NCI-H2227 (cell line): ENCODE results near the gene OSBPL1A.
A peak's percentile ranks its signal among the peaks of the same experiment; 100 is the strongest.

ENCODE experiments used
- DNase-seq: peaks from one replicate; lab custom pipeline; 2025; ENCODE audit not compliant: unreplicated experiment; lab: John Stamatoyannopoulos, UW

The OSBPL1A gene

DNA sequence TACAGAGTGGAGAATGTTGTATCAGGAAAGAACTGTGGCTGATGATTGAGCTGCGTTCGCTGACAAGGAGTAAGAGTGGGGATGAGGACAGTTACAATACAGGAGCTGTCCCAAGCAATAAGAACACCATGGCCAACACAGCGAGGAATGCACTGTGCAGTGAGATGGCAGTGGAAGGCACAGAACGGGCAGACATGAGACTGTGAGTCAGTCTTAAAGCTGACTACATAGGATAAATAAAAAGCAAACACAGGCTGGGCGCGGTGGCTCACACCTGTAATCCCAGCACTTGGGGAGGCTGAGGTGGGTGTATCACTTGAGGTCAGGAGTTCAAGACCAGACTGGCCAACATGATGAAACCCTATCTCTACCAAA is 169.0 kb downstream of the OSBPL1A start:
- DNase-seq = no peak

DNA sequence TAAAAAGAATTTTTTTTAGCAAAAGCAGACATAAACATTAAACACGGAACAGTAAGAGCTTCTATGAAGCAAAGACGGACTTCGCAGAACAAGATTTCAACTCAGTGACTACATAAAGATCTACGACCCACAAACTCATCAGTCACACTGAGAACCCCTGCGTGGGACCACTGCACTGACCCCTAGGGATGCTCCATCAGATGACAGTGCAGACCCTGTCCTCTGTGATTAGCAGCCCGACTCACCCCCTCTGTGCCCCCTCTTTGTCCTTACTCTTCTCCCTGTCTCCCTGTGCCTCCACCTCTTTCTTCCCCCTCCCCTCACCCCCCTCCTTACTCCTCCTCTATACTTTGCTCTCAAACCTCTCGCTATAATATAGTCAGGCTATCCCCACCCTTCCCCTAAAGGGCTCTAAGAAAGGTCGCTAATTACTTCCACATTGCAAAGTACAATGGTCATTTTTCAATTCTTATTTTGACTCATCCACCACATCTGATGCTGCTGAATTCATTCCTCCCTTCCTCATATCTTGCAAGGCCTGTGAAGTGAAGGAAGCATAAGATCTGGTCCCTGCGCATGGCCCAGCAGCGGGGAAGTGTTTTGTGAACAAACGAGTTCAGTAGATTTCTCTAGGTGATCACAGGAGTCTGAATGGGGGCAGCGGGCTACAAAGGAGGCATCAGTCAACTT is 169.5 kb downstream of the OSBPL1A start:
- no peak for DNase-seq

DNA sequence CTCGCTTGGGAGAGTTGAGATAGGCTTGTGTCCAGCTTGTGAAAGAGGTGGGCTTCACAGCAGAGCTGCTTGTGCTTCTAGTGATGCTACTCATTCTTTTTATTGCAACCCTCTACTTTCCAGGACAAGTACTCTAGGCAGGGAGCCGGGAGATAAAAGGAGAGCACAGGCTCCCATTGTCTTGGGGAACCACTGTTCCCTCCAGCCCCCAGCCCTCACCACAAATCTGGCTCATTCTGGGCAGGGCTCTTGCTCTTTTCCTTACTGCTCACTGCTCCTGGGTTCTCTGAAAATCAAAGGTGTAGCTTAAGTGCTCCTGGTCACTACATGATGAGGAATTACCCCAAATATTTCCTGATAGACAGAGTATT is 177.3 kb downstream of the OSBPL1A start:
- no peak for DNase-seq

DNA sequence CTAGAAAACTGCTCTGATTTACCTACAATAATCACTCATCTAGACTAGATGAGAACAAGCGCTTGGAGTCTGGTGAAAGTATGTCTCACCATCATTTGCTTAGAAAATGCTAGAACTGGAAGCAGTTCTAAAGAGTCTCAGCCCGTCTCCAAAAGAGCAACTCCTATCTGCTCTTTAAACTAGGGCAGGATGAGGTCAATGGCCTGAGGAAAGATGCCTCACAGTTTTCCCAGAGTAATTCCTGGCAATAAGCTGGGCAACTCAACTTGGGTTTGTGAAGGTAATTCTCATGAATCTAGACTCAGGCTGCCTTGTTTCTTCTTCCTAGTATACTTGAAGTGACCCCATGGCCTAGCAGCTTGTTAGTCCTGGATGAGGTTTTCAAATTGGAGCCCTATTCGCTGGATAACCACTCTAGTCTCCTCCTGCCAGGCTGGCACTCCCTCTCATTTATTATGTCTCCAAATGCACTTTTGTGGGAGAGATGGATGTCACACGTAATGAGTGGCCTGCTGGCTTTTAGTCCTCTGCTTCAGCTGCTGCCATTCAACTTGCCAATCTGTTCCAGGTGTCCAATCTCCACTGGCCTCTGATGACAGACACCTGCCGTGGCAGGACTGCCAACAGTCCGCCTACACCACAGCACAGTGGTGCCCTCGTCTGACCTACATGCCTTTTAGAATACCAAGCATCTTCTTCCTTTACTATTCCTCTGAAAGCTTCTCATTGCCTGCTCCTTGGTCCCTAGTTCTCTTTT is 177.9 kb downstream of the OSBPL1A start:
- DNase-seq = peak; percentile 79

DNA sequence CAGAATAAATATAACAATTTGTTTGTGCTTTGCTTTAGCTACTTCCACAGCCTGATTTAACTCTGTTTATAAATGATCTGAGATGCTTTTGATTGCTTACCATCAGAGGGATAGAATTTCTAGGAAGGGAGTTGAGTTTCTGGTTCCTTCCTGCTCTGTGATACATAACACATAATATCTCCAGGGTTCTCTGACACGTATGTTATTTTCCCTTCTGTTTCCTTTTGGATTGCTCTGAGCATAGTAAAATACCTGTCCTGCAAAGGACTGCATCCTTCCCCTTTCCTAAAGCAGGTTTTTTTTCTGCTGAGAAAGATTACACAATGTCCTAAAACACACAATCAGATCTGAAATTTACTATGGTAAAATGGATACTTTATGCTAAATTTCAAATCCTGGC is 182.7 kb downstream of the OSBPL1A start:
- no peak for DNase-seq

DNA sequence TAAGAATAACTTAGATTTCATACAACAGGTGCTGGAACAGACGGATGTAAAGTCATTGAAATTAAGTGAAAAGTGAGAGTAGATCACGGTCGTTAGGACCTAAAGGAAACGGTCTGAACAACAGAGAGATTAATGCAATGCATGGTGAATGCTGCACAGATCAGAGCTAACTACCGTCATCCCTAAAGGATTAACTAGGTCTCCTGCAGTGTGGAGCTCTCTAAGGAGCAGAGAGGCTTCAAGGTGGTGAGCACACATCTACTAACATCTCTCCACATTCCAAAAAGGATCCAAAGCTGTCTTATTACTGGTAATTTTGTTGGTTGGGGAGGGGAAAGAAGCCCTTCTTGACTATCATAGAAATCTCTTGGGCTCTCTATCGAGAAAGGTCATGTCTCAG is 183.5 kb downstream of the OSBPL1A start:
- no peak for DNase-seq

DNA sequence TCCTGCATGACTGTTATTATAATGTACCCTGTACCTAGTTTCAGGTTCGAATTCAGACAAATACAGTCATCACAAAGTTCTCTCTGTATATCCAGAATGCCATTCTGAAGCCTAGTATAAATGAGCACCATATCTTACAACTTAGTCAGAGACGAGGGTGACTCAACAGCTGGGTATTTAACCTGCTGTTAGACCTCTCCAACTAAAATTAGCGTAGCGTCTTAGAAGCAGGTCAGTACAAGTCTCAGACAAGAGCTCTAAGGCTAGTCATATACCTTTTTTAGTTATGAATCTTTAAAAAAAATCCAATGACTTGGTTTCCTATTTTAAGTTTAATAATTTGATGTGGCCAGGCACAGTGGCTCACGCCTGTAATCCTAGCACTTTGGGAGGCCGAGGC is 184.7 kb downstream of the OSBPL1A start:
- no peak for DNase-seq

DNA sequence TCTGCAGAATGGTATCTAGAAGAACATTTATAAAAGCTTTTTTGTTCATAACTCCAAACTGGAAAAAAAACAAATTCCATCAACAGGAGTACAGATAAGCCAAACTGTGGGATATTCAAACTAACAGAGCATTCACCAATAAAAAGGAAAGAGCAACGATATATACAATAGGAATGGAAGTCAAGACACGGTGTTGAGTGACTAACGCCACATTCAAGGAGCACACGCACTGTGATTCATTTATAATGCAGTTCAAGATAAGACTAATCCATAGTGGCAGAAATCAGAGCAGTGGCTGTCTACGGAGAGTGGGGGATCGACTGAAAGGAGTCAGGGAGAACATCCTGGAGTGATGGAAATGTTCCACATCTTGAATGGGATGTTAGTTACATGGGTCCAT is 188.1 kb downstream of the OSBPL1A start:
- no peak for DNase-seq

DNA sequence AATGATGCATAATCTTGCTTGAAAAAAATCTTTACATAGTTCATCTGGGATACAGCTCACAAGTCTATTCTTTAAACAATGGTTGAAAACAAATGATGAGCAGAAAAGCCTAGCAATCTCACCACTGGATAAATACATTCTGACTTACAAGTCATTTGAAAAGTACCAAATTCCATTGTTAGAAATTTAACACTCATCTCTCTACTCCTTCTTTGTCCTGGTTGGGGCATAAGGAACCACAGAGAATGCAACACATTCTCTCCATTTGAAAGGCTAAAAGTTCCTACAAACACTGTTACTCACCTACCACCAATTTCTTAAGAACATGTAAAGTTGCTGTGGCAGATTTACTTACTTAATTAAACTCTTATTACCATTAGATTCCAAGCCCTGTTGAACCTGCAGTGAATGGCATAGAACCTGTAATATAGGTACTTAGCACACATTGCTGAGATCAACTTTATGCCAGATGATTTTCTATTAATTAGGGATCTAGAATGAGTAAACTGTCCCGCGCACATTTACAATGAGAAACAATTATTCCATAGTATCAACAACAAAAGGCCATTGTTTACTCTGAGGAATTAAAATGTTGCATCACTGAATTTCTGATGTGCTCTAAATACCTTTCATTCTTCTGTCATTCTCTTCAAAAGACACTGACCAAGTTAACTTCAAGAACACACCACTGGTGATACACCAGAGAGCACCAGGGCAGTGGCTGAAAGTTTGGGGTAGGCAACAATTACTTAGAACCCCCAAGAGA is 189.2 kb downstream of the OSBPL1A start:
- no peak for DNase-seq

DNA sequence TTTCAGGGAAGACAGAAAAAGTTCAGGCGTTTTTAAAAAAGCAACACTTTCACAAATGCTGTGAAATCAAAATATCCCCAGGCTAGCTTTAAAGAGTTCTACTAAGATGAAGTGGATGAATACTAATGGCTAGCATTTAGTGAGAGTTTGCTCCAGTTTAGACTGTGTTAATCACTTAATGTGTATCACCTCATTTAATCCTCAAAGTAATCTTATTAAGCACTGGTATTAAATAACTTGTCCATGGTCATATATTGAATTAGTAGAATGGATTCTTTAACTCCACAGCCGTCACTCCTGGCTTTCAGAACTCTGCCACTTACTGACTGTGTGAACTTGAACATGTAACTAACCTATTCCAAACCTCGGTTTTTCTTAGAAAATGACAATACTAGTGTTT is 192.7 kb downstream of the OSBPL1A start:
- DNase-seq = no peak

DNA sequence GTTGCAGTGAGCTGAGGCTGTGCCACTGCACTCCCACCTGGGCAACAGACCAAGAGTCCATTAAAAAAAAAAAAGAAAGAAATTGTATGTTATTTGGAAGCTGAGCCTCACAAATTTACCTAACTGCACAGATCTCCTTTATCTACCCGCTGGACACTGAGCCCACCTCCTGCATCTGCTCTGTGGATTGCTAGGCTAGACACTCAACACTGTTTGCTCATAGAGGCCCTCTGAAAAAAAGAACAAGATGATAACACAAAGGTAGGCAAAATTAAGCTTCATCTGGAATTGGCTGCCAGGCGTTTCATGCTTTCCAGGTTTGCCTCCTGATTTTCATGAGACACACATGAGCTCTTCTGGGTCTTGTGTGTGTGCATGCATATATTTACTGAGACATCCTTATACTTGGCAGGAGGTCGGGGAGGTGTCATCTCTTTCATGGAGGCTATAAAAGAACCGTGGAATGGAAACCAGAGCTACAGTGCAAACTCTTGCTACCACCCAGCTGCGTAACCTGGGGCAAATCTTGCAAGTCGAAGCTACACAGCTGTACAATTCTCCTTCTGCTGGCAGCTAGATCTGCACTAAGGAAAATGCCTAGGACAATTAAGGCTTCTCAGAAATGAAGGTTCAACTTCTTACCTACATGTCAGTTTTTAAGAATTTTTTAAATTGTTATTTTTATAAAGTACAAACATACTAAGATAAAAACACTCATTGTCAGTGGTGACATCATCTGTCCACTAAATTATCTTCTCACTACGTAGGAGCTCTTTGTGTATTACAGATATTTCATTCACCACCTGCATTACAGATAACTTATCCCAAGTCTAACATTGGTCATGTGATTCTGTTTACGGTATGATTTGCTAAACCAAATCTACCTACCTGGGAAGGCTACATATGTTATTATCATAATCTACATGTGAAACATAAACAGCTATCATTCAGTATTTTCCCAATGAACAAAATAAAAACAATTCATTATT is 195.6 kb downstream of the OSBPL1A start:
- no peak for DNase-seq

DNA sequence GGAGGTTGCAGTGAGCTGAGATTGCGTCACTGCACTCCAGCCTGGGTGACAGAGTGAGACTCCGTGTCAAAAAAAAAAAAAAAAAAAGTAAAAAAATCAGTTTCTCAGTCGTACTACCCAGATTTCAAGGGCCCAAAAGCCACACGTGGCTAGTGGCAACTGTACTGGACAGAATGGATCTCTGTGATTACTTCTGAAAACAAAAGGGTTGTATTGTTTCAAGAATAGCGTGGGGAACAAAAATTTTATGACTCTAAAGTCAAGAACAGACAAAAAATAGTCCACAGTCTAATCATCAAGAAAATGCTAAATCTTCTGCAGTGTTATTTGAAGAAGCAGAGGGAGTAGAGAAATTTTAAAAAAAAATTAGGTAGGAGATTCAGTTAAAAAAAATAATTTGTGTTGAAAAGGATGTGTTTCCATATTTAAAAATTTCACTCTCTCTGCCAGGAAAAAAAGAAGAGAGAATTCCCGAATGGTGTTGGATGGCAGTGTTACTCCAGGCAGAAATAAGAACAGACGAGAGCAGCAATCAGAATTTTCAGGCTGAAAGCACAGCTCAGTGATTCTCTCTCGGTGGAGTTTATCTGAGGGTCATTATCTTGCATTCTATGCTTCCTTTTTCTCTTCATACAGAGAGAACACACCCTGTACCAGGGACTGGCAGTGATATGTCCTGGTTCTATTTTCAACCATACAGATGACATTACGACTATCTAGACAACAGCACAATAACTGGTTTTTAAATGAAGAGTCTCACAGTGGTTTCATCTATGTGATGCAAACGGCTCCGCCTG is 196.9 kb downstream of the OSBPL1A start:
- DNase-seq = no peak

DNA sequence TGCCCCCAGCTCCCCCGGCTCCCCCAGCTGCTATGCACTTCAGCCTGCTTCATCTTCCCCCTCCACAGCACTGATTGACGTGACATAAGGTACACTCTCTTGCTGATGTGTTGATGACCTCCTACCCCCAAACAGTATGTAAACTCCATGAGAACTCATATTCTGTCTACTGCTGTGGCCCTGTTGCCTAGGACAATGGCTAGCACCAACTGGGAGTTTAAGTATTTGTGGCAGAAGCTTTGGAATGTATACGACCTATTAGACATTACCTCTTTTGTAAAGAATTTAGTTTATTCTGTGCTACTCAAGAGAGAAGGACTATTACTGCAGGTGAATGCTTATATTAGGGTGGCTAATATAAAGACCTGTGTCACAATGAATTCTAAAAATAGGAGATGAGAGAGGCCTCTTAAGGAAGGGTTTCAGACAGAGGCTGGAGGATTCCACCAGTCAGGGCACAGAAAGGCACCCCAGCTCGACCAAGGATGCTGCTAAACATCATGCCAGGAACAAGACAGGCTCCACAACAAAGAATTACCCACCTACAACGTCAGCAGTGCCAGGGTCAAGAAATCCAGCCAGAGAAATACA is 198.2 kb downstream of the OSBPL1A start:
- DNase-seq = no peak

DNA sequence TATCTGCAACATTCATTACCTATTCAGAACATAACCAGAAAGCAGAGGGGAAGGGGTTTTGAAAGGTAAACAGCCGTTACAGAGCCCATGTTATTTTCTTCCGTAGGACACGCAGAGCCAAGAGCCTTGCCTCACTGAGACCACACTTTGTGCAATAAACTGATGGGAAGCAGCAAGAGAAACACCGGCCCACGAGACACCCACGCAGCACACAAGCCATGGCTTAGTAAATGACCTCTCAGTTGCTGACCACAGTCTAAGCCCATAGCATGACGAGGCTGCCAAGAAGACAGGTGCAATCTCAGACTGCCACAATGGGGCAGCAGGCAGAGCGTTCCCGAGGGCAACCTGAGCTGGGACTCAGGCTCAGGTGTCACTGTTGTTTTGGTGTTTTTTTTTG is 199.2 kb downstream of the OSBPL1A start:
- DNase-seq = no peak

DNA sequence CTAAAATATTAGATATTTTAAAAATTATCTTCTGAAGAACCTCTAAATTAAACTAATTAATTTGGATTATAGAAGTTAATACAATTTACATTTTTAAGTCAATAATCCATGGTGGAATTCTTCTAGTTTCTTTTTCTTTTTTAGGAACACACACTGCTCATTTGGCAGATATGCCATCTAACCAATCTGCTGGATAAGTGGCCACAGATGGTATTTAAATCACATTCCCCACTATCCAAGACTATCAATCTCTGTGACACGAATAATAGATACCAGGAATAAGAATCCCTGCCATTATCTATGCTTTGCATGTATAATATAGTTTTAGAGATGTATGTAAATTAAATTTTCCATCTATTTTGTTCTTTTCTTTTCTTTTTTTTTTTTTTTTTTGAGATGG is 200.2 kb downstream of the OSBPL1A start:
- no peak for DNase-seq

DNA sequence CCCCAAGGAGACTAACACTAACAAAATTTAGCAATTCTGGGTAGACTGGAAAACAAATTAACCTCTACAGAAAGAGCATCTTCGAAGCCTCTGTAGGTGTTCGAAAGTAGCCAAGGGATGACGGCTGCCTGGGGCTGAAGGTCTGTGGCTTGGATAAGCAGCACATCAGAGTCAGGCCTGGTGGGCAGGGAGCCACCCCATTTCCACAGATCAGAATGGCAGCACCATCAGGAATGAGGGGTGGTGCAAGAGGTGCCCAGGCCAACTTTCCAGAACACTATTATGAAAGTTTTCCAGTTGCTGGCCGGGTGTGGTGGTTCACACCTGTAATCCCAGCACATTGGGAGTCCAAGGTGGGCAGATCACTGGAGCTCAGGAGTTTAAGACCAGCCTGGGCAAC is 200.9 kb downstream of the OSBPL1A start:
- DNase-seq = no peak

DNA sequence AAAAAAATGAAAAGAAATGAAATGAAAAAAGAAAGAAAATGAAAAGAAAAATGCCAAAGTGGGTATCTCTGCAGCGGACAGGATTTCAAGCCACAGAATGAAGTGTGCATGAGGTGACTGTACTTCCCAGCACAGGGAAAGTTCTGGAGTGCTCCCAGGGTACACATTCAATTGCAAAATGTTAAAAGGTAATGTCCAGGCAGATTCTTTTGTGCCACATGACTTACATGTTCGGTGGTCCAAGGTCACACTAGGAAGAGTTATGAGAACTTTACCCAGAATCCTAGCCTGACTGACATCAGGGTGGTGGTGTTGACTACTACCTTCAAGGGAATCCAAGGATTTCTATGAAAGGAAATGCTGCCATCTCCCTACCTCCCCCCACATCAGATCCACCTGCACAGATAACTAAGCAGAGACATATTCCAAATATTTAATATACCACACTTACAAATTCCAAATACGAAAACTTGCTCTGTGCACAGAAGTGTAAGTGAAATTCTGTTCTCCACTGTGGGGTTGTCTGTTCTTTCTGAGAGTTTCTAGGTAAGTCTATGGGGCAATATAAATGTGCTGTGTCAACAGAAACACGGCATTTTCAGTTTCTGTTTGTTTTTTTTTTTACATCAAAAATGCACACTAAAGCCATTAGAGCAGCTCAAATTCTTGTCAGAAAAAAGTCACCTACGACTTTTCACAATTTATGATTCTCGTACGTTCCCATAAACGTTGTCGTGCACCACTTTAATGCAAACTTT is 202.1 kb downstream of the OSBPL1A start:
- no peak for DNase-seq

DNA sequence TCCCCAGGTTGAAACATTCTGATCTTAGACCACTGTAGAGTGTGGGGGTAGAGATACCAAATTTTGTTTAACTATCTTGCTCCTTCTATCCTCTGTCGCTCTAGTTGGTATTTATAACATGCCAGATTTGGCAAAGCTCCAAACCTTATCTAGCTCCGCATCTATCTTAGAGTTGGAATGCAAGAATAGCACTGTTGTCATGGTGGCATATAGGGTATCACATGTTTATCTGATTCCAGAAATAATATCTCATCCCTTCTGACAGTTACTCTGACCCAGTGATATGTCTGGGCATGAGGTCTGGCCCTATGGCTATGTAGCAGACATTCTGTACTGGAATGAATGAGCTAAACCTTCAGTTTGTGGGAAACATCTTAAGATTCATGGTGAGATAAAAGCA is 207.0 kb downstream of the OSBPL1A start:
- no peak for DNase-seq
